ENCODE data around the gene MTREX.

DNA sequence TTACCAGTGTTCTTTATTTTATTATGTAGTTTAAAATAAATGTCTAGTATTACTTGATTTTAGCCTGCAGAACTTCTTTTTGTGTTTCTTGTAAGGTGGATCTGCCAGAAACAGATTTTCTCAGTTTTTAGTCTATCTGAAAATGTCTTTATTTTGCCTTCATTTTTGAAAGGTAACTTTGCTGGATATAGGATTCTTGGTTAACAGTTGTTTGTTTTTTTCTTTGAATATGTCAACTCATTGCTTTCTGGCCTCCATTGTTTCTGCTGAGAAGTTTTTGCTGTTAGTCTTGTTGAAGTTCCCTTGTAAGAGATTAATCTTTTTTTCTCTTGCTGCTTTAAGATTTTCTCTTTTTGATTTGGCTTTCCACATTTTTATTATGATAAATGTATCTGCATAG, 75.5 kb downstream of the MTREX start:
- TF ChIP-seq POLR2AphosphoS5 (IDR thresholded peaks at IDR 0.05; ENCODE audit: low read depth, low read length): no peak
- TF ChIP-seq, protein P1, sequence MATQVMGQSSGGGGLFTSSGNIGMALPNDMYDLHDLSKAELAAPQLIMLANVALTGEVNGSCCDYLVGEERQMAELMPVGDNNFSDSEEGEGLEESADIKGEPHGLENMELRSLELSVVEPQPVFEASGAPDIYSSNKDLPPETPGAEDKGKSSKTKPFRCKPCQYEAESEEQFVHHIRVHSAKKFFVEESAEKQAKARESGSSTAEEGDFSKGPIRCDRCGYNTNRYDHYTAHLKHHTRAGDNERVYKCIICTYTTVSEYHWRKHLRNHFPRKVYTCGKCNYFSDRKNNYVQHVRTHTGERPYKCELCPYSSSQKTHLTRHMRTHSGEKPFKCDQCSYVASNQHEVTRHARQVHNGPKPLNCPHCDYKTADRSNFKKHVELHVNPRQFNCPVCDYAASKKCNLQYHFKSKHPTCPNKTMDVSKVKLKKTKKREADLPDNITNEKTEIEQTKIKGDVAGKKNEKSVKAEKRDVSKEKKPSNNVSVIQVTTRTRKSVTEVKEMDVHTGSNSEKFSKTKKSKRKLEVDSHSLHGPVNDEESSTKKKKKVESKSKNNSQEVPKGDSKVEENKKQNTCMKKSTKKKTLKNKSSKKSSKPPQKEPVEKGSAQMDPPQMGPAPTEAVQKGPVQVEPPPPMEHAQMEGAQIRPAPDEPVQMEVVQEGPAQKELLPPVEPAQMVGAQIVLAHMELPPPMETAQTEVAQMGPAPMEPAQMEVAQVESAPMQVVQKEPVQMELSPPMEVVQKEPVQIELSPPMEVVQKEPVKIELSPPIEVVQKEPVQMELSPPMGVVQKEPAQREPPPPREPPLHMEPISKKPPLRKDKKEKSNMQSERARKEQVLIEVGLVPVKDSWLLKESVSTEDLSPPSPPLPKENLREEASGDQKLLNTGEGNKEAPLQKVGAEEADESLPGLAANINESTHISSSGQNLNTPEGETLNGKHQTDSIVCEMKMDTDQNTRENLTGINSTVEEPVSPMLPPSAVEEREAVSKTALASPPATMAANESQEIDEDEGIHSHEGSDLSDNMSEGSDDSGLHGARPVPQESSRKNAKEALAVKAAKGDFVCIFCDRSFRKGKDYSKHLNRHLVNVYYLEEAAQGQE (IDR thresholded peaks at IDR 0.05; ENCODE audit: insufficient read depth in 1 of 2, low read depth in 2 of 2, low read length in 2 of 2): no peak
